ENCODE results near the gene KCNJ5. TPM values are rescaled to one million over a fixed set of nuclear protein-coding genes. Genes with fewer than 3 reads are reported as not detected.

The KCNJ5 gene
- polyA plus RNA-seq, 1 donor (not counting 4 experiments of a cell fraction or from before 2014, with no cell fraction given): 0.59 TPM

GRCh38 chr11:128963744-128964325 lies 72.7 kb downstream of the KCNJ5 start:
- Histone ChIP-seq H3K9me1 (ENCODE audit: control insufficient read depth, extremely low read depth, insufficient read depth, low read length) (no peaks in the 10 kb centered on the region), H4K20me1 (ENCODE audit: control insufficient read depth, extremely low read depth, insufficient read depth, low read length) (no peaks in the 10 kb centered on the region), H3K4me1 (ENCODE audit: control insufficient read depth, extremely low read depth, insufficient read depth, low read length) (no peaks in the 10 kb centered on the region), H3K9me3 (ENCODE audit: control insufficient read depth, low read depth, low read length) (no peaks in the 10 kb centered on the region), H3K27me3 (ENCODE audit: control insufficient read depth, extremely low read depth, insufficient read depth, low read length) (no peaks in the 10 kb centered on the region), H3K4me2 (ENCODE audit: control insufficient read depth, extremely low read depth, insufficient read depth, low read depth, low read length) (no peak overlapping the region), H3K27ac (ENCODE audit: control insufficient read depth, insufficient read depth, low read length) (no peak overlapping the region), H3K4me3 (ENCODE audit: control insufficient read depth in 2 of 3, extremely low read depth in 1 of 3, insufficient read depth in 2 of 3, low read depth in 1 of 3, low read length in 3 of 3) (no peak overlapping the region), H3K36me3 (ENCODE audit: control insufficient read depth in 2 of 2, extremely low read depth in 1 of 2, insufficient read depth in 2 of 2, low read length in 2 of 2) (peaks cover 0 to under 1% of the 10 kb centered on the region in 2 experiments), H3K9ac (ENCODE audit: control insufficient read depth, extremely low read depth, insufficient read depth, low read length) (no peak overlapping the region), H3K79me2 (ENCODE audit: control insufficient read depth, insufficient read depth, low read length) (no peaks in the 10 kb centered on the region), H2AFZ (ENCODE audit: control insufficient read depth, low read length) (no peak overlapping the region)
- FAIRE-seq (no peak), DNase-seq (ENCODE audit: low read depth, low spot score) (no peak)
- TF ChIP-seq CTCF (optimal IDR thresholded peaks at IDR 0.05 in 1 of 3, IDR thresholded peaks at IDR 0.05 in 1 of 3, conservative IDR thresholded peaks at IDR 0.05 in 1 of 3; ENCODE audit: extremely low read depth in 1 of 3, insufficient read depth in 2 of 3, low read length in 3 of 3): no peak
- TF ChIP-seq EZH2 (IDR thresholded peaks at IDR 0.05; ENCODE audit: low read length): no peak
- dilution Hi-C loops (cut with MboI; ENCODE audit: extremely low pct_ligation_motif_present, low sequenced_read_pairs): no loop called here

- dilution Hi-C loops (cut with MboI; ENCODE audit: extremely low pct_ligation_motif_present, low sequenced_read_pairs): no loop called here
- H3K27me3 ChIP-seq (ENCODE audit: control insufficient read depth, extremely low read depth, insufficient read depth, low read length): no peaks in the 10 kb centered on the region
- FAIRE-seq: no peak
- no peaks in the 10 kb centered on the region for H3K9me1 ChIP-seq (ENCODE audit: control insufficient read depth, extremely low read depth, insufficient read depth, low read length)
- TF ChIP-seq EZH2 (IDR thresholded peaks at IDR 0.05; ENCODE audit: low read length) (no peak), CTCF (optimal IDR thresholded peaks at IDR 0.05 in 1 of 3, IDR thresholded peaks at IDR 0.05 in 1 of 3, conservative IDR thresholded peaks at IDR 0.05 in 1 of 3; ENCODE audit: extremely low read depth in 1 of 3, insufficient read depth in 2 of 3, low read length in 3 of 3) (no peak)
- no peaks in the 10 kb centered on the region for H3K79me2 ChIP-seq (ENCODE audit: control insufficient read depth, insufficient read depth, low read length)
- H4K20me1 ChIP-seq (ENCODE audit: control insufficient read depth, extremely low read depth, insufficient read depth, low read length): no peaks in the 10 kb centered on the region
- H3K9ac ChIP-seq (ENCODE audit: control insufficient read depth, extremely low read depth, insufficient read depth, low read length): no peak overlapping the region
- no peak overlapping the region for H3K4me3 ChIP-seq (ENCODE audit: control insufficient read depth in 2 of 3, extremely low read depth in 1 of 3, insufficient read depth in 2 of 3, low read depth in 1 of 3, low read length in 3 of 3)
- H3K9me3 ChIP-seq (ENCODE audit: control insufficient read depth, low read depth, low read length): no peaks in the 10 kb centered on the region
- H2AFZ ChIP-seq (ENCODE audit: control insufficient read depth, low read length): no peak overlapping the region
- no peak overlapping the region for H3K4me2 ChIP-seq (ENCODE audit: control insufficient read depth, extremely low read depth, insufficient read depth, low read depth, low read length)
- DNase-seq (ENCODE audit: low read depth, low spot score): no peak
- no peak overlapping the region for H3K27ac ChIP-seq (ENCODE audit: control insufficient read depth, insufficient read depth, low read length)
- H3K4me1 ChIP-seq (ENCODE audit: control insufficient read depth, extremely low read depth, insufficient read depth, low read length): no peaks in the 10 kb centered on the region
- peaks cover 5% of the 10 kb centered on the region in 2 experiments for H3K36me3 ChIP-seq (ENCODE audit: control insufficient read depth in 2 of 2, extremely low read depth in 1 of 2, insufficient read depth in 2 of 2, low read length in 2 of 2)
Measured at GRCh38 chr11:128964463-128964930, 73.3 kb downstream of the KCNJ5 start.
